Natural killer cell (primary cell): ENCODE data around the gene TNFRSF11A. TPM values are rescaled to one million over a fixed set of nuclear protein-coding genes. Genes with fewer than 3 reads are reported as not detected.

Experiments
- ATAC-seq, 3 donors: fragments of 150-1000 bp in 2 of 3; fragments of 200-7000 bp in 1 of 3; cut with Tn5 transposase; 1 replicate in 1 of 3; 2 replicates in 2 of 3; pipeline ENCODE4 v1.10.0; 2021; ENCODE audit warnings: mild to moderate bottlenecking in 2 of 3, moderate library complexity in 2 of 3
- DNase-seq, 2 donors: peaks; one replicate each; pipeline versions ENCODE4 v3.0.0 to v3.0.0-alpha.2; 2013 to 2021; ENCODE audit warnings: mixed read lengths in 1 of 2
- H3K27ac ChIP-seq: one replicate; pipeline ENCODE4 v1.5.1; 2013; ENCODE audit warnings: mild to moderate bottlenecking, low read length
- H3K27me3 ChIP-seq: one replicate; pipeline ENCODE4 v1.6.1; 2013; ENCODE audit warnings: low read length; ENCODE audit not compliant: control insufficient read depth, insufficient read depth
- H3K36me3 ChIP-seq: one replicate; pipeline ENCODE4 v1.6.1; 2013; ENCODE audit warnings: low read length; ENCODE audit not compliant: control insufficient read depth, insufficient read depth
- H3K4me1 ChIP-seq: one replicate; pipeline ENCODE4 v1.6.1; 2013; ENCODE audit warnings: low read length; ENCODE audit not compliant: control insufficient read depth, insufficient read depth
- H3K4me3 ChIP-seq: one replicate; pipeline ENCODE4 v1.5.1; 2013; ENCODE audit warnings: low read length
- H3K9me3 ChIP-seq: one replicate; pipeline ENCODE4 v1.6.1; 2013; ENCODE audit warnings: low read length; ENCODE audit not compliant: control insufficient read depth, insufficient read depth
- H3K27ac Mint-ChIP-seq, 2 donors: one replicate each; pipeline ENCODE4 v1.8.0; 2022; ENCODE audit warnings: mild to moderate bottlenecking in 2 of 2, mixed read lengths in 2 of 2, moderate library complexity in 1 of 2
- H3K27me3 Mint-ChIP-seq, 2 donors: one replicate each; pipeline ENCODE4 v1.8.0; 2022; ENCODE audit warnings: low read depth in 2 of 2, mixed read lengths in 2 of 2
- H3K36me3 Mint-ChIP-seq: one replicate; pipeline ENCODE4 v1.8.0; 2022; ENCODE audit warnings: mixed read lengths
- H3K4me1 Mint-ChIP-seq, 2 donors: one replicate each; pipeline ENCODE4 v1.8.0; 2022; ENCODE audit warnings: mixed read lengths in 2 of 2
- H3K4me3 Mint-ChIP-seq: one replicate; pipeline ENCODE4 v1.8.0; 2022; ENCODE audit warnings: mild to moderate bottlenecking, moderate library complexity, mixed read lengths
- H3K9me3 Mint-ChIP-seq, 2 donors: one replicate each; pipeline ENCODE4 v1.8.0; 2022; ENCODE audit warnings: mixed read lengths in 2 of 2
- WGBS: methylation state at CpG from one replicate; pipeline ENCODE4 v1.1.7; 2013; ENCODE audit warnings: missing lambda C conversion rate; ENCODE audit not compliant: insufficient coverage; 5-methylcytosine and 5-hydroxymethylcytosine counted together
- intact Hi-C: fragments of 100-400 bp; cut with micrococcal nuclease; formaldehyde crosslinking; loops from one replicate; pipeline ENCODE4 v1.14.2; 2022
- total RNA-seq, 4 donors: library from RNA; stranded (reverse); fragments of 120-200 nt in 1 of 4; gene quantifications; one replicate each; pipeline versions ENCODE4 v1.2.3 to v1.2.4, GENCODE V29; 2013 to 2022
- TF ChIP-seq, protein P1 (sequence below): fragments of 200-600 bp; IDR thresholded peaks from one replicate; pipeline ENCODE4 v1.8.0; 2022; ENCODE audit warnings: antibody characterized with exemption

TNFRSF11A gene
- total RNA-seq, 3 donors from 2014 or later (not counting 1 experiment from before 2014, with no cell fraction given), result 6.9 to 10.9 (median 8.8) TPM

DNA sequence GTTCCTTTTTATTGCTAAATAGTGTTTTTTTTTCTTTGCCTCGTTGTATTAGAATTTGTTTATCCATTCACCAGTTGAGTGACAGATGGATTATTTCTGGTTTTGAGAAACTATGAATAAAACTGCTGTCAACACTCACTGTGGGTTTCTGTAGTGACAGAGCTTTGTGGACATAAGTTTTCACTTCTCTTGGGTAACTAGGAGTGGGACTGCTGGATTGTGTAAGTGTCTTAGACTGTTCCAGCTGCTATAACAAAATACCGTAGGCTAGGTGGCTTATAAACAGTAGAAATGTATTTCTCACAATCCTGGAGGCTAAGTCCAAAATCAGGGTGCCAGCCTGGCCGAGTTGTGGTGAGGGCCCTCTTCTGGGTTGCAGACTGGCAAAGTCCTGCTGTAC is 71.9 kb downstream of the TNFRSF11A start:
- Mint-ChIP-seq H3K27ac (no peak overlapping the region), H3K9me3 (no peaks in the 10 kb centered on the region), H3K27me3 (no peaks in the 10 kb centered on the region), H3K4me1 (peaks cover 0 to 5% of the 10 kb centered on the region in 2 donors), H3K36me3 (no peaks in the 10 kb centered on the region), H3K4me3 (no peak overlapping the region)
- Histone ChIP-seq H3K27me3 (no peaks in the 10 kb centered on the region), H3K27ac (no peak overlapping the region), H3K4me1 (peaks cover 12% of the 10 kb centered on the region), H3K4me3 (no peak overlapping the region), H3K36me3 (no peaks in the 10 kb centered on the region), H3K9me3 (no peaks in the 10 kb centered on the region)
- intact Hi-C loops, result no loop called here
- WGBS, result 81% methylated on average over 3 of the region's 3 CpGs
- DNase-seq, result no peak
- TF ChIP-seq, protein P1, sequence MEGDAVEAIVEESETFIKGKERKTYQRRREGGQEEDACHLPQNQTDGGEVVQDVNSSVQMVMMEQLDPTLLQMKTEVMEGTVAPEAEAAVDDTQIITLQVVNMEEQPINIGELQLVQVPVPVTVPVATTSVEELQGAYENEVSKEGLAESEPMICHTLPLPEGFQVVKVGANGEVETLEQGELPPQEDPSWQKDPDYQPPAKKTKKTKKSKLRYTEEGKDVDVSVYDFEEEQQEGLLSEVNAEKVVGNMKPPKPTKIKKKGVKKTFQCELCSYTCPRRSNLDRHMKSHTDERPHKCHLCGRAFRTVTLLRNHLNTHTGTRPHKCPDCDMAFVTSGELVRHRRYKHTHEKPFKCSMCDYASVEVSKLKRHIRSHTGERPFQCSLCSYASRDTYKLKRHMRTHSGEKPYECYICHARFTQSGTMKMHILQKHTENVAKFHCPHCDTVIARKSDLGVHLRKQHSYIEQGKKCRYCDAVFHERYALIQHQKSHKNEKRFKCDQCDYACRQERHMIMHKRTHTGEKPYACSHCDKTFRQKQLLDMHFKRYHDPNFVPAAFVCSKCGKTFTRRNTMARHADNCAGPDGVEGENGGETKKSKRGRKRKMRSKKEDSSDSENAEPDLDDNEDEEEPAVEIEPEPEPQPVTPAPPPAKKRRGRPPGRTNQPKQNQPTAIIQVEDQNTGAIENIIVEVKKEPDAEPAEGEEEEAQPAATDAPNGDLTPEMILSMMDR, result no peak
- ATAC-seq, result no peak

DNA sequence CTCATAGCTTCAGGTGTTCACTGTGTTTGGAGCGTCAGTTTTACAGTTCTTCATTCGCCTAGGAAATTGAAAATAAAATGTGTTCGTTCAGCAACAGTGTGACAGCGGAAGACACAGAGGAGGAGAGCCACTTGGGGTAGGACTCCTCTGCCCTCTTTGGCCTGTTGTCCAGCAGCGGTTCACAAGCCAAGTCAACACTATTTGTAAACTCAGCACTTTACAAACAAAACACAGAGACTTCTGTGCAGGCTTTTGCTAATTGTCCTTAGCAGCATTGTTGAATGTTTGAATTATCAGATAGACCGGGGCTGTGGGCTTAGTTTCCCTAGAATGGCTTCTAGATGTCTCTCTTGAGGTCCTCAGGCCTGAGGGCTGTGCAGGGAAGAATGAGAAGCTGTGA is 73.2 kb downstream of the TNFRSF11A start:
- intact Hi-C loops, result no loop called here
- Mint-ChIP-seq H3K27me3 (no peaks in the 10 kb centered on the region), H3K4me3 (no peak overlapping the region), H3K27ac (no peak overlapping the region), H3K9me3 (no peaks in the 10 kb centered on the region), H3K4me1 (peaks cover 0 to 5% of the 10 kb centered on the region in 2 donors), H3K36me3 (no peaks in the 10 kb centered on the region)
- no peaks in the 10 kb centered on the region for H3K27me3 ChIP-seq
- 92% methylated on average over 6 of the region's 6 CpGs for WGBS
- TF ChIP-seq, protein P1, result no peak
- no peaks in the 10 kb centered on the region for H3K9me3 ChIP-seq
- DNase-seq (no peak), ATAC-seq (no peak)
- no peak overlapping the region for H3K4me3 ChIP-seq
- no peak overlapping the region for H3K27ac ChIP-seq
- H3K36me3 ChIP-seq, result no peaks in the 10 kb centered on the region
- peaks cover 12% of the 10 kb centered on the region for H3K4me1 ChIP-seq

DNA sequence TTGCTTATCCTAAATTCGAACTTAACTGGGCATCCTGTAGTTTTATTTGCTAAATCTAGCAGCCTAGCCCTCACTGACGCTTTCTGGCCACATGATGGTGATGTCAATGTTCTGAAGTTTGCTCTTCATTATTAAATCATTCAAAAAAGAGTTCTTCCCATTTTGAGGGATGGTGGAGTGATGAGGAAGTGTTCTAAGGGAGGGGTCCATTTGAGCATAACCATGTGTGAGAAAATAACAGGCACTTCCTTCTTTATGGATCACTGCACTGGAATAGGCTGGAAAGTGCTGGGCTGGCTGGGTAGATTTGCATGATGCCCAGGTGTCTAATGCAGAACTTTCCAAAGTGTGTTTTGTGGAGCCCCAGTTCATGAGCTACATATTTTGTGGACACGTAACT is 74.2 kb downstream of the TNFRSF11A start:
- no peaks in the 10 kb centered on the region for H3K36me3 ChIP-seq
- WGBS, result 100% methylated on average over 1 of the region's 3 CpGs
- intact Hi-C loops, result no loop called here
- TF ChIP-seq, protein P1, result no peak
- H3K4me3 Mint-ChIP-seq, result no peak overlapping the region
- no peak overlapping the region for H3K4me3 ChIP-seq
- H3K27me3 Mint-ChIP-seq, result no peaks in the 10 kb centered on the region
- H3K36me3 Mint-ChIP-seq, result no peaks in the 10 kb centered on the region
- H3K4me1 Mint-ChIP-seq, result peaks cover 0 to 5% of the 10 kb centered on the region in 2 donors
- no peaks in the 10 kb centered on the region for H3K9me3 Mint-ChIP-seq
- peaks cover 12% of the 10 kb centered on the region for H3K4me1 ChIP-seq
- H3K27ac Mint-ChIP-seq, result no peak overlapping the region
- DNase-seq, result no peak
- H3K27ac ChIP-seq, result no peak overlapping the region
- no peak for ATAC-seq
- H3K27me3 ChIP-seq, result no peaks in the 10 kb centered on the region
- H3K9me3 ChIP-seq, result no peaks in the 10 kb centered on the region

DNA sequence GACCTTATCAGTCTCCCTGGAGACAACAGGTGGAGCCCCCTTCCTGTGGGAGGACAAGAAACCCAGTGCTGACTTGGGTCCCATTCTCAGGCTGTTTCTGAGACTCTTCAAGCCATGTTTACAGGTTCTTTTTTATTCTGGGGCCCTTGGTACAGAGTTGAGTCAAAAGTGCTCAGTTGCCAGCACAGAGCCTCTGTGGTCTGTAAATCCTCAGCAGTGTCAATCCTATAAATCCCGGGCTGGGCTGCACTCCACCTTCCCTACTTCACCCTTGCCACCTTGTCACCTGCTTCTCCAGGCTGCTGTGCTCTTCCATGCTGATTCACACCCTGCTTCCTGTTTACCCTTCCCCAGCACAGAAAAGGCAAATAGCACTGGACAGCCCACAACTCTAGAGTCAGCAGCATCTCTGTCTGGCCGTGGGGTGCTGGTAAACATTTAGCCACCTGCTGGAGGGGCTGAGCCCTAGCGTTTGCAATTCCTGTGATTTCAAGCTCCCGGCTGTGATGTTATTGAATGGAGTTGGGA is 74.7 kb downstream of the TNFRSF11A start:
- Mint-ChIP-seq H3K27ac (no peak overlapping the region), H3K36me3 (no peaks in the 10 kb centered on the region), H3K4me3 (no peak overlapping the region), H3K9me3 (no peaks in the 10 kb centered on the region), H3K4me1 (peaks cover 0 to 5% of the 10 kb centered on the region in 2 donors), H3K27me3 (no peaks in the 10 kb centered on the region)
- Histone ChIP-seq H3K9me3 (no peaks in the 10 kb centered on the region), H3K4me3 (no peak overlapping the region), H3K27ac (no peak overlapping the region), H3K27me3 (no peaks in the 10 kb centered on the region), H3K4me1 (peaks cover 12% of the 10 kb centered on the region), H3K36me3 (no peaks in the 10 kb centered on the region)
- intact Hi-C loops, result no loop called here
- DNase-seq (no peak), ATAC-seq (no peak)
- TF ChIP-seq, protein P1, result no peak
- 56% methylated on average over 4 of the region's 4 CpGs for WGBS
